AG09309 (cell line): ENCODE results near the gene CEL.

Source experiments
- DNase-seq: peaks from one replicate; pipeline ENCODE4 v3.0.0-alpha.2; 2010; ENCODE audit warnings: low read depth
- H3K4me3 ChIP-seq: 2 replicates; pipeline ENCODE4 v1.5.1; 2011; ENCODE audit warnings: mild to moderate bottlenecking, low read depth, low read length, moderate library complexity; ENCODE audit not compliant: control insufficient read depth
- CTCF ChIP-seq: IDR thresholded peaks from 2 replicates; pipeline ENCODE4 v1.5.1; 2011; ENCODE audit warnings: mild to moderate bottlenecking, low read depth, low read length, inconsistent platforms; ENCODE audit not compliant: insufficient read depth, control insufficient read depth; ENCODE audit errors: missing control alignments

CEL gene

GRCh38 chr9:133105461-133105770 is 43.6 kb downstream of the CEL start:
- no peak for DNase-seq

DNA sequence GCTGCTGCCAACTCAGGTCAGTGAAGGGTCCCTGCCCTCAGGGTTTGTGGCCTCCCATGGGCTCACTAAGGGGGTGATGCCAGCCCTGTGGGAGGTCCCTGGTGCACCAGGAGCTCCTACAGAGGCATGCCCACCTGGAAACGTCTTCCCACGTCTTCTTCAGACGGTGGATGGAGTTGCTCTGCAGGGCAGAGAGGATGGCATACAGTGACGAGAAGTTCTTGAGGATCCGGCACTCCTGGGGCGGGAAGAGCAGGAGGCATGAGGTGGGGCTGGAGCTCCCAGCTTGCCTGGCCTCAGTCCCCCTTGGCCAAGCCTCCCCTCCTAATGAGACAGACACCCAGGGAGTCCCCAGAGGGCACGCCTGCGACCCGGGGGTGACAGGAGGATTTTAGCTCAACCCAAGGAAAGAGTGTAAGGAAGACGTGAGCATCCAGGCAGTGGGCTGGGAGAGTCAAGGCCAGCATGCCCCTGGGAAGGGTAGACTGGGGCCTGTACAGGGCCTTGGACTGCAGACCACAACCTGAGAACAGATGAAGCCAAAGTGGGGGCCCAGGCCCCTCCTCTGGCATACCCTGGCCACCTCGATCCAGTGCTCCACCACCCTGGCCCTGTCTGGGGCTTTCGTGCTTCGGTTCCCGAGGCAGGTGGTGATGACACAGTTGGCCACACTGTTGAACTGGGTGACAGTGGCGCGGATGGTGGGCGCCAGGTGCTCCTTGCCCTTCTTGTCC is 44.9 kb downstream of the CEL start:
- no peak for DNase-seq
- TF ChIP-seq CTCF = no peak
- no peak overlapping the region for H3K4me3 ChIP-seq

More at GRCh38 chr9:133105461-133105770, 43.6 kb downstream of the CEL start:
- TF ChIP-seq CTCF = no peak
- no peak overlapping the region for H3K4me3 ChIP-seq

GRCh38 chr9:133107245-133107722 is 45.5 kb downstream of the CEL start:
- DNase-seq = no peak
- no peak for TF ChIP-seq CTCF
- H3K4me3 ChIP-seq = no peak overlapping the region

DNA sequence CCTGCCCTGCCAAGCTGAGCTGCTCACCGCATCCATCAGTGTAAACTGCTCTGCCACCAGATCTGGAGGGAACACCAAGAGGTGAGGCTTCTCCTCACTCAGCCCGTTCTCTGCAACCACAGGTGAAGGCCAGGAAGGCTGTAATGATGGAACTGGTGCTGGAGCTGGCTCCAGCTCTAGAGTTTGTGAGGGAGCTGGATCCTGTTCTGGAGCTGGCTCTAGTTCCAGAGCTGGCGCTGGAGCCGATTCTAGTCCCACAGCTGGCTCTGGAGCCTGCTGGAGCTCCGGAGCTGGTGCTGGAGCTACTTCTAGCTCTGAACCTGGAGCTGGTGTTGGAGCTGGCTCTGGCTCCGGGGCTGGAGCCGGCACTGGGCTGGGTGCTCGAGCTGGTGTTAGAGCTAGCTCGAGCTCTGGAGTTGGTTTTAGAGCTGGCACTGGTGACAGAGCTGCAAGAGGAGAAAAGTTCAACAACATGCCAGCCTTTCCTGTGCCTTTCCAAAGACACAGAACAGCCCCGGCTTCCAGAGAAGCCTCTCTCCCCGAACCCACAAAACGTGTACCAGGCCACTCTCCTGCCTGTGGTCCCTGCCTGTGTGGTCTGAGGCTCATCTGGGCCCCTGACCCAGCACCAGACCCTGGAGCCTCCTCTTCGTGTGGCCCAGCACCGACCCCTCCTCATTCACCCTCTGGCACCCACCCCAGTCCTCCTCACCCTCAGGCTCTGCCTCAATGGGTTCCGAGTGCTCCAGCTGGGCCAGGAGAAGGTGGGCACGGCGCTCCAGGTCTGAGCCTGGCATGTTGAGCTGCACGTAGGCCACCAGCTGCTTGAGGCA is 46.4 kb downstream of the CEL start:
- H3K4me3 ChIP-seq = no peak overlapping the region
- no peak for DNase-seq
- TF ChIP-seq CTCF = no peak

- no peak overlapping the region for H3K4me3 ChIP-seq
- no peak for DNase-seq
- no peak for TF ChIP-seq CTCF
Measured at GRCh38 chr9:133108794-133109641, 47.2 kb downstream of the CEL start.

DNA sequence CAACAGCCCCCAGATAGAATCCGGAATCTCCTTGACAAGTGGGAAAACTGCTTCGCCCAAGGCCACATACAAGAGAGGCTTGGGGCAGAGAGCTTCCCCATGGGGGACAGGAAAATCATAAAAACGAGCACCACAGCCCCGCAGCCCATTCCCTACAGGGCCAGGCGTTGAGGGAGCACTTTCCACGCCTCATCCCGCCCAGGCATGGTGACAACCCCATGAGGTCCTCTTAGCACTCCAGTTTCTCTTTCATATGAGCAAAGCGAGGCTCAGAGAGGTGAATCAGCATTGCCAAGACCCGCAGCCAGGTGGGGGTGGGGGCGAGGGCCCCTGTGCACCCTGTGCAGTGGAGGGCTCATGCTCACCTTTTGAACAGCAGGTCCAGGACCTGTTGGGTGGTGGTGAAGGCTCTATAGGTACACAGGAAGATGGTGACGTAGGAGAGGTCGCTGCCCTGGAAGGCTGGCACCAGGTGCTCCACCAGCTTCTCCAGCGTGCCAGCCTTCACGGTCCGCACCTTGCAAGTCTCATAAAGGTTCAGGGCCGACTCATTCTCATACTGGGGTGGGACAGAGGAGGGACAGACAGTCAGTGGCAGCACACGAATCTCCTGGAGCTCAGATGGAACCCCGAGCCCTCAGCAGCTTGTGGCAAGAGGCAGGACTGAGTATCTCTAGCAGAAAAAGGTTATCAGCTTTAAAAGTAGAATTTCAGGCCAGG is 48.3 kb downstream of the CEL start:
- no peak for DNase-seq
- TF ChIP-seq CTCF = no peak
- no peak overlapping the region for H3K4me3 ChIP-seq
